Fibroblast of skin of left quadriceps (primary cell): Measurements from ENCODE around the gene ASB8.
"Not testable (repeated sequence)": the region's sequence is repeated elsewhere in the genome, so short reads cannot be mapped to it uniquely, and the experiment has no call there.

Experiments
- DNase-seq, 2 experiments: peaks; one replicate each; pipeline ENCODE4 v3.0.0-alpha.2; 2013; ENCODE audit warnings: low read depth in 2 of 2

Gene ASB8

DNA sequence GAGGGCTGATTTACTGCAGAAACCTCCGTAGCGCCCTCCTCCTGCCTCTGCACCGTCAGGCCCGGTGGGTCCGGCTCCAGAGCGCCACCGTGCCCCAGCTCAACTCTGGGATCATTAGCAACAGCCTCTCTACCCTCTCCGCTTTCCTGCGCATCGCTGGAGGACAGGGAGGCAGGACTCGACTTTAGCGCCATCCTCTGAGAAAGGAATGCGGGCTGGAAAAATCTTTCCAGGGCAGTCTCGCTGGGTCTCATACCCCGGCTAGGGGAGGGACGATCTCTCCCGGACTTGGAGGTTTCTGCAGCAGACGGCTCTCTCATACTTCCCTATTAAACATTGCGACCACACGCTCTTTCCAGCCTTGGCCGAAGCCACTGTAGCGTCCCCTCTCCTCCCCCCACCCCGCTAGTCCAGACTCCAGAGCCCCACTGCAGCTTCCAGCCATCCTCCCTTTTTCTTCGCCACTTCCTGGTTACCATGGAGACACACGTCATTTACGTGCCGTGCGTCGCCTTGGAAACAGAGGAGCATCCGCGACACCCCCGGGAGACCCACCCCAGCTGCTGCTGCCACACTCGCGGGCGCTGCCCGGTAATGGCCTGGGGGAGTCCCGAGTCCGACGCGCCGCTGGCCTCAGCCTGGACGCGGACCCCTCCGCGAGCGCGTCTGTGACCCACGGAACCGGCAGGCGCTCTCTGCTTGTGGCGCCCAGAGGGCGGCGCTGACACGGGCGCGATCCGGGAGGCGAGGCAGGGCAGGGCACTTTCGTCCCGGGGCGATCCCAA lies 26.0 kb upstream of the ASB8 start, which contains the start of gene CCDC184:
Gene CCDC184, plus strand, starts transcription at position 554 of the 785 bp plus-strand sequence. CDS start 479 bp downstream, outside the sequence.
- peak; percentile 59 to 62 for DNase-seq

DNA sequence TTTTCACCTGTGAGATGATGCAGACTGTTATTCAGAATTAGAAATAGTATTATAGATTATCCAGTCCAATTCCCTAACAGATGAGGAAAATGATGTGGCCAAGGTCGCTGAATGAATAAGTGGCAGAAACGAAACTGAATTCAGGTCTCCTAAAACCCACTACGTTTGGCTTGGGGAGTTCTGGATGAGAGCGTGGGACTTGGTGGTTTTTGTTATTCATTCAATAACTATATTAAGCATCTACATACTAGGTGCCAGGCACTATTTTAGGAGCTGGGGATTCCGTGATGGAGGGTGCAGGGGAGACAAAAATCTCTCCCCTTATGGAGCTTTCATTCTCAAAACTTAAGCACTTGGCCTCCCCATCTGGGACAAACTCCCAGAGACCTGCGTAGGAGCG lies 25.3 kb upstream of the ASB8 start:
- DNase-seq: no peak

DNA sequence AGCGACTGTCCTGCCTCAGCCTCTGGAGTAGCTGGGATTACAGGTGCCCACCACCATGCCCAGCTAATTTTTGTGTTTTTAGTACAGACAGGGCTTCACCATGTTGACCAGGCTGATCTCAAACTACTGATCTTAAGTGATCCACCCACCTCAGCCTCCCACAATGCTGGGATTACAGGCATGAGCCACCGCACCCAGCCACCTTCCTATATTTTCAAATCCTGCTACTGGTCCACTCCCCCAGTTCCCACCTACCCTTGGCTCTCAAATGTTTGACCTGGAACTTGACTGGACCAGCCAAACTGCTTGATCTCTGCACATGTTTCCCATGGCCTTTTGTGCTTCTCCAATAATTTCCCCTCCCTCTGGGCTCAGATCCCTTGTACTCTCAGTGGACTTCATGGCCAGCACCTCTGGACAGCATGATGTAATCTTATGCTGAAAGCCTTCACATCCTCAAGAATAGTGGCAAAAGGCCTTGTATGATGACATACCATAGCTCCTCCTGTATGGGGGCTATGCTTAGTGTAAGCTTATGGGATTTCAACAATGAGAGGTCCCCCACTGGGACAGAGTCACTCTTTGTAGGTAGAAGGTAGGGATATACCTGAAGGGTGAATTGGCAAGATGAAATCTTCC lies 23.7 kb upstream of the ASB8 start:
- DNase-seq: no peak

DNA sequence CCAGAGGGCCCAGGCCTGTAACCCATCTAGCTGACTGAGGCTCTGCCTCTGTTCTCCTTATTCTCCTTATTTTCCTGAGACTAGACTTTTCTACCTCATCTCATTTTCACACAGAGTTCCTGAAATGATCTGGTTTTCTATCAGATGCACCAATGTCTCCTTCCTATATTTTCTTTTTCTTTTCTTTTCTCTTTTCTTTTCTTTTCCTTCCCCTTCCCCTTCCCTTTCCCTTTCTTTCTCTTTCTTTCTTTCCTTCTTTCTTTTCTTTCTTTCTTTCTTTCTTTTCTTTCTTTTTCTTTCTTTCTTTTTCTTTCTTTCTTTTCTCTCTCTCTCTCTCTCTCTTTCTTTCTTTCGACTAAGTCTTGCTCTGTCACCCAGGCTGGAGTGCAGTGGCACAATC lies 23.1 kb upstream of the ASB8 start:
- no peak for DNase-seq

DNA sequence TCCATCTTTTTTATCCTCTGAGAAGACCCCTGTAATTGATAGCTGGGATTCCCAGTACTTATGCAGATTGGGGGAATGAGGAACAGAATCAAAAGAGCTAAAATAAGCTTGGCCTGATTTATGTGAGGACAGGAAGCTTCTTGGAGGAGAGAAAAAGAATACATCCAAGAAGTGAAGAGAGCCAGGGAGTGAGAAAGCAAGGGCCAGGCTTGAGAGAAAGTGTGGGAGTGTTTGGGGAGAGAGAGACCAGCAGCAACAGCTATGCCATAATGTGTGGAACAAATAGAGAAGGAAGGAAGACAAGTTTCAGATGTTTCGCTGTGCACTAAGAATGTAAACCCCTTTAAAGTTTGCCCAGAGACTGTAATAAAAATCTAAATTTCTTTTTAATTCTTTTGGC lies 22.2 kb upstream of the ASB8 start:
- no peak for DNase-seq

GRCh38 chr12:48177982-48178381 lies 20.7 kb upstream of the ASB8 start:
- no peak for DNase-seq

DNA sequence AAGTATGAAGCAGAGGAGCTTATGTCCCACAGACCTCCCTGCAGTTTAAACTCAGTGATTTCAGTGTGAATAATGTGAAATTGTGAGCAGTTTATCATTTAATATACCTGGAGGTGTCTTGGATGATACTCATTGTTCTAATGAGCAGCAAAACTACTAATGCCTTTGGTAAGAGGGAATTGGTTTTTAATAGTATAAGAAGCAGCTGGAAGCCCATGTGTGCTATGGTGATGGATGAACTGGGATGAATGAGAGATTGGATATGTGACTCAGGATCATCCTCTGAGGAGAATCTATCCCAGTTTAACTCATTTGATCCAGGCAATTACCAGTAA lies 19.1 kb upstream of the ASB8 start:
- no peak for DNase-seq

DNA sequence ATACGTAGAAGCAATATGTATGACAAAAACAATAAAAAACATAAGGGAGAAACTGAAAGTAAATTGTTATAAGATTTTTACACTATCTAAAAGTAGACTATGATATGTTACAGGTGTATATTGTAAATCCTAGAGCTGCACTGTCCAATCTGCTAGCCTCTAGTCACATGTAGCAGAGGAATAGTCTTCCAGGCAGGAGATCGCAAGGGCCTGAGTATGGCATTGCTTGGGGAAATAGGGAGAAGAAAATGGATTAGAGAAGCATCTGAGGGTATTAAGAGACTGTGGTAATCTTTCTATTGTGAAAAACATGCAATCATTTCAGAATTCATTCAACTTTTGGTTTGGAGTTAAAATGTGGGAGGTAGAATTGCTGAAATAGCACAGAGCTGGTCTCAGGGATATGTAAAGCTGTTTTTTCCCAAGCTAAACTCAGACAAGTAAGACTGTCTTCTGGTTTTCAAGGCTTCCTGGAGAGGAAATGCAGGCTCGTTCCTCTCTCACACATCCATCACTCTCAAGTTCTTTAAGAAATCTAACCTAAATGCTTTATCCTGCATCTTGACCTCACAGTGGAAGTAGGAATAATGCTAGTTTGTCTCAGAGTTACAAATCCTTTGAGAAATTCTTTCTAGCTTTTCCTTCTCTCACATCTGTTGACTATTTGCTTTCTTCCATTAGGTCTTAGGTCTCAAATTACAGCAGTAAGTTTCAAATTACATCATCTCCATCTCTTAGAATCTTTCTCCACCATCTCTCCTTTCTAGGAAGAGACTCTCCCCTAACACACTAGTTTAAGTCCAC lies 18.5 kb upstream of the ASB8 start:
- no peak for DNase-seq

GRCh38 chr12:48169011-48169410 lies 11.7 kb upstream of the ASB8 start:
- no peak for DNase-seq

DNA sequence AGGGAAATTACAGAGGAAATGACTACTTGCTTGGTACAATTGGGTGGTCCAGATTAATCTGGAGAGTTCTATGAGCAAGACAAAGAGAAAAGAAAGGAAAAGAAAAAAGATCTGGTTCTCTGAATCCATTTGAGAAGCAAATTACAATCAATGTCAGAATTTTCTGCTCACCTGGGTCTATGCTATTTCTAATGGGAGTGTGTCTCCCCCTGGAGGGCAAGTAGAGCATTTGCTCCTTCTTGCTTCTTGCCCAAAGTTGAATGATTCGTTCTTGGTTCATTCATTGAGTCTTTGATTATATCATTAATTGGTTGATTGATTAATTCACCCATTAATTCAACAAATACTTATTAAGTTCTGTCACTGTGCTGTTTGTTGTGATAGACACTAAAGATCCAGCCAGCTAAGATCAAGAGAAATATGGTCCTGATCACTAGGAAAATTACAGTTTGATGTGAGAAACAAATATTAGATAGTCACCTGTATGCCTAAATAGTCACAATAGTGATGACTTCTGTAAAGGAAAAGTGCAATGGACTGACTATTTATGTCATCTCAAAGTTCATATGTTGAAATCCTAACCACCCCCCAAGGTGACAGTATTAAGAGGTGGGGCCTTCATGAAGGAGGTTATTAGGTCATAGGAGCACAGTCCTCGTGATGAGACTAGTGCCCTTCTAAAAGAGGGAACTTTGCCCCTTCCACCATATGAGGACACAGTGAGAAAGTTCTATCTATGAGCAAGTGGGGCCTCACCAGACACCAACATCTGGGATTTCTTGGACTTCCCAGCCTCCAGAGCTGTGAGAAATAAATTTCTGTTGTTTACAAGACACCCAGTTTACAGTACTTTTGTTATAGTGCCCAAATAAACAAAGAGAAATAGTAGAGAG lies 8.0 kb upstream of the ASB8 start:
- DNase-seq: no peak

DNA sequence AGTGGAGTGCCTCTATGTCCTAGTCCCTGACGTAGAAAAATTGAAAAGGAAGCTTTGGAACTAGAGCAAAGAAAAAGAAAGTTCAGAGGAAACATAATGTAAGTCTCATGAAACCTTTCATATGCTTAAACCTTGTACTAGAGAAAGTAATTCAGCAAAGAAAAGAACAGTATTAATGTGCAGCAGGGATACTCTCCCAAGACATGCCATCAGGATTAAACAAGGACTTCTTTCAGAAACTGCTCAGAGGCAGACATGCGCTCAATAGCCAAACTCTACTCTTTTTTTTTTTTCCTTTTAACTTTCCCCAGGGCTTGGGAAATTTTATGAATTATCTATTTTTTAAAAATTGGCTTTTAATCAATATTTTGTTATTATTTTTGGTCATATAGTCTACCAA lies 7.1 kb upstream of the ASB8 start:
- DNase-seq: no peak

DNA sequence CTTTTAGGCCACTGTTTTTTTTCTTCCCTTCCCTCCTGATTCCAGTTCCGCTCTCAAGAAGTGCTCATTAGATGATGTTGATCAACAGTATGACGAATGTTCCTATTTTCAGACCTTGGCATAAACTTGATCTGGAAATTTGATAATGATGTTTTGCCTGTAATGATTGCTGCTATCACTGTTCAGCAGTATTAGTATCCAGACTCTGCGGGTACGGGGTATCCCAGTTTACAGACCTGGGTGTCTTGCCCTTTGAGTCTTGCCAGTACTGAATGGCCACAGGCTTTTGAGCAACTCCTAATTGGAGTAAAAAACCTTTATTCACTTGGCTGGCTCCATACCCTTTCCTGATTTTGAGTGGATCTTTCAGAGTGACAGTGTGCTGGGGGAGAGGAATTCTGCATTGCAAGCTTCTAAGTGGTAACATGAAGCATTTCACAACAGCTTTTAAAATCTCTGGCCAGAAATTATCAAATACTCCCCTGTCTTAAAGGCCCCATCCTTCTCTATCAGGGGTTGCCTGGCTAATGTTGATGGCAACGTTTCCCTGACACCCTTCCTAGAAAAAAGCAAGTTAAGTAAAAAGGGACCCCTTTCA lies 5.9 kb upstream of the ASB8 start:
- DNase-seq: no peak

DNA sequence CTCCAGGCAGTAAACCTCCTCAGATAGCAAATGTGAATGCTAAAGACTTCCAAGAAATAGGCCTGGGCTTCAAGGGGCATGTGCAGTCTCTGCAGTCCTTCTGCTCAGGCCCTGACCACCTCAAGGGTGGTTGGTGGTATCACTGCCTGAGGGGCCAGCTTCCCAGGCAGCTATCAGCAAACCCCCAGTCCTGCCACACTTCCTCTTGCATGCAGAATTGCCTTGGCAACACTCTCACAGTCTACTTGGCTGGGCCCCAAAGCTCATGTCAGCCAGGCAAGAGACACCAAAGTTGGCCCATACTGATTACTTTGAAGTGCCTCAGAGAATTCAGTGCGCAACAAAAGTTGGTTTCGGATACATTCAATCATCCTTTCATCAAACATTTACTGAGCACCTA lies 3.5 kb upstream of the ASB8 start:
- DNase-seq: no peak

- DNase-seq: no peak
These were observed 2.7 kb upstream of the ASB8 start for GRCh38 chr12:48160046-48160445.

GRCh38 chr12:48157889-48158370 lies 615 bp upstream of the ASB8 start:
- no peak for DNase-seq

- DNase-seq: no peak
These were observed 680 bp downstream of the ASB8 start for GRCh38 chr12:48156652-48157017.

- DNase-seq: not testable (repeated sequence)
These were observed 1.5 kb downstream of the ASB8 start for GRCh38 chr12:48155786-48156185.

DNA sequence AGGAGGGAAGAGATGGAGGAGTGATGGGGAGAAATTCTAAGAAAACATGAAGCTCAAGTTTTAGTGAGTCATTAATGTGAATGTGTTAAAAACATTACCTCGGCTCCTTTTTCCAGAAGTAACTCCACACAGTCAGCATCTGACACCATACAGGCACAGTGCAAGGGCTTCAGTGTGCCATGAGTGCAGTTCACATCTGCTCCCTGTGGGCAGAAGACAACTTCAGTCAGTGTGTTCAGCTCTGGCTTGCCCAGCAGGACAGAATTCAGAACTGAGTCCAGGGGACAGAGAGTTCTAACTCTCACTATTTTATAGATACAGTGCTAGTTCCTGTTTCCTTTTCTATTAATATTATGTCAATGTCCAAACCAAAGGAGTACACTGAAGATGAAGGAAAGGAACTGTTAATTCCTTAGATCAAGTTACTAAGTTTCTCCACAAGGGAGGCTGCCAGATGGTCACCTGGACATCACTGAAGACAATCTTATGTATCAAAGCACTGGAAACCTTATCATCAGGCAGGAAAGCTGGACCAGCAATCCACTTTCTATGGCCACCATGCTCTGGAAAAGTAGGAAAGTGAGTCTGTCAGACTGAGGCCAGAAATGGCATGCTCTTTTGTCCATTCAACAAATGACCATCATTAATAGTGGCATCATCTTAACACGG lies 6.1 kb downstream of the ASB8 start:
- DNase-seq: no peak

- DNase-seq: no peak
These were observed 11.3 kb downstream of the ASB8 start for GRCh38 chr12:48145981-48146380.

GRCh38 chr12:48143898-48144297 lies 13.4 kb downstream of the ASB8 start:
- DNase-seq: no peak
